ENCODE measurements around the gene APBB3.
A peak's percentile ranks its signal among the peaks of the same experiment; 100 is the strongest.

The APBB3 gene

GRCh38 chr5:140574165-140574564 lies 9.8 kb upstream of the APBB3 start:
- no peak for DNase-seq

- DNase-seq, result no peak
Measured at GRCh38 chr5:140573683-140574082, 9.3 kb upstream of the APBB3 start.

GRCh38 chr5:140571105-140571504 lies 6.7 kb upstream of the APBB3 start:
- DNase-seq, result no peak

GRCh38 chr5:140570488-140570887 lies 6.1 kb upstream of the APBB3 start:
- DNase-seq, result no peak

- no peak for DNase-seq
Measured at GRCh38 chr5:140570058-140570457, 5.7 kb upstream of the APBB3 start.

DNA sequence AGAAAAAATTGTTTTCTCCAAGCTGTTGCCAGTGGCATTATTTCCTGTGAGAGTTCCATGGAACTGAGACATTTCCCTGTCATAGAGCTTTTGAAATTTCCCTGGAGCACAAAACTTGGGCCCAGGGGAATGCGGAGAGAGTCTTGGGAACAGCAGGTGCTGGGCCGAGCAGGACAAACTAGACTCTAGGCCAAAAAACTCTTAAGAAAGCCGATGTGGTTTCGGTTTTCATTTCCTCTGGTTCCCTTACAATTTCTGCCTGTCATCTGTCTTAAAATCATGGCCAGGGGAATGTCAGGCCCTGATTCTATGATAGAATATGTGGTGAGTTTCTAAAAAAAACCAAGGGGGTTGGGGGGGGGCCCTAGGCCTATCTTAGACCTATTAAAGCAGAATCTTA lies 4.8 kb upstream of the APBB3 start:
- no peak for DNase-seq

GRCh38 chr5:140568443-140569063 lies 4.2 kb upstream of the APBB3 start:
- no peak for DNase-seq

DNA sequence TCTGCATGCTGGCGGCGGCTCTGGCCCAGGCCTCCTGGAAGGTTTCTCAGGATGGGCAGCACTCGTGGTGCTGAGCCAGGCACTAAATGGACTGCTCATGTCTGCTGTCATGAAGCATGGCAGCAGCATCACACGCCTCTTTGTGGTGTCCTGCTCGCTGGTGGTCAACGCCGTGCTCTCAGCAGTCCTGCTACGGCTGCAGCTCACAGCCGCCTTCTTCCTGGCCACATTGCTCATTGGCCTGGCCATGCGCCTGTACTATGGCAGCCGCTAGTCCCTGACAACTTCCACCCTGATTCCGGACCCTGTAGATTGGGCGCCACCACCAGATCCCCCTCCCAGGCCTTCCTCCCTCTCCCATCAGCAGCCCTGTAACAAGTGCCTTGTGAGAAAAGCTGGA lies 3.5 kb upstream of the APBB3 start:
- DNase-seq, result no peak

- no peak for DNase-seq
Measured at GRCh38 chr5:140567136-140567818, 2.9 kb upstream of the APBB3 start.

DNA sequence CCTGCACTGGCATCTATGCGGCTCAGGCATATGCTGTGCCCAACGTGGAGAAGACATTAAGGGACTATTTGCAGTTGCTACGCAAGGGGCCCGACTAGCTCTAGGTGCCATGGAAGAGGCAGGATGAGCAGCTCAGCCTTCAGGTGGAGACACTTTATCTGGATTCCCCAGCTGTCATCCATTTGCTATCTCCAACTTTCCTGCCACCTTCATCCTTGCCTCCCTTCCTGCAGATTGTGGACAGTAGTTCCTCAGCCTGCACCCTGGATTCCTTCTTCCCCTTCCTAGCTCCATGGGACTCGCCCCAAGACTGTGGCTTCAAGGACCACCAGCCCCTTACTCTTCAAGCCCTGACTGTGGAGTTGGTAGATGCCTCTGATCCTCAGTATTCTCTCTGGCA lies 2.3 kb upstream of the APBB3 start:
- no peak for DNase-seq

DNA sequence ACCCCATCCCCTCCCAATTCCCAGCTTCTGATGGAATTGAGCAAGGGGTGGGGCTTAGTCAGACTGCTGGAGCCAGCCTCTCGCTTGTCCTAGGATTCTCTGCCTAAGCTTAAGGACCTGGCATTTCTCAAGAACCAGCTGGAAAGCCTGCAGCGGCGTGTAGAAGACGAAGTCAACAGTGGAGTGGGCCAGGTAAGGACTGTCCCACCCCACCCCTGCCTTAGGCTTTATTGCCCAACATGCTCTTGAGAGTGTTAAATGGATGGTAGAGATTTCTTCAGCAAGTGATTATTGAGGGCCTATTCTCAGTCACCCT lies 1.3 kb upstream of the APBB3 start:
- no peak for DNase-seq

- DNase-seq, result no peak
Measured at GRCh38 chr5:140565024-140565779, 804 bp upstream of the APBB3 start.

- DNase-seq, result no peak
Measured at GRCh38 chr5:140563596-140563995, 802 bp downstream of the APBB3 start.

- DNase-seq, result no peak
Measured at GRCh38 chr5:140561753-140562523, 2.5 kb downstream of the APBB3 start.

GRCh38 chr5:140560227-140560626 lies 4.2 kb downstream of the APBB3 start:
- DNase-seq, result no peak

DNA sequence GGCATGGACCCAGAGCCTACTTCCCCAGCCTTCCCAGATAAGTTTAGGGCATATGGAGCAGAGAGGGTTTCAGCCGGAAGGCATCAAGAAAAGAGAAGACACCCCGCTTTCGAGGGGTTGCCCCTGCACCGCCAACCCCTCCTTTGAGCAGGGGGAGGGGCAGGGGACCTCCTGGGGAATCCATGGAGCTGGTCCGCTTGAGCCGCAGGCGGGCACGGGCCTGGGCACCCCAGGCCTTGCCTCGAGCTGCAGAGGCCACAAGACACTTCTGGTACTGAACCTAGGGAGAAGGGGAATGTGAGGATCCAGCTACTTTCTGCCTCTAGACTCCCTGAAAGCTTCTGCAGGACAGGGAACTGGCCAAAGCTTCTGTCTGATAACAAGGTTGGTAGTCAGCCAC lies 5.9 kb downstream of the APBB3 start:
- no peak for DNase-seq

DNA sequence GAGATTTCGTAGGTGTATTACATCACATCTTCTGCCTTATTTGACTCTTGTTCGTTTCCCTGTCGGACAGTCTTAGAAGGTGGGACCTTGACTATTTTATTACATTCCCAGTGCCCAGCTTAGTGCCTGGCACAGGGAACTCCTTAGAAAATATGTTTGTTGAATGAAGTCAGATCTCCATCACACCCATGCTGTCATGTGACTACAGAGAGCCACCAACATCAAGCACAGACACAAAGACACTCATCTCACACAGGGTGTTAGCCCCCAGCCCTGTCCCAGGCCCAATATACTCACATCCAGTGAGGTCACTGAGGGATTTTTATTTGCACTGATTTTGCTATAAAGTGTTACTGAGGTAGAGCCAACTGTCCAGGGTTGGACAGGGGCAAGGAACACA lies 6.4 kb downstream of the APBB3 start:
- no peak for DNase-seq

DNA sequence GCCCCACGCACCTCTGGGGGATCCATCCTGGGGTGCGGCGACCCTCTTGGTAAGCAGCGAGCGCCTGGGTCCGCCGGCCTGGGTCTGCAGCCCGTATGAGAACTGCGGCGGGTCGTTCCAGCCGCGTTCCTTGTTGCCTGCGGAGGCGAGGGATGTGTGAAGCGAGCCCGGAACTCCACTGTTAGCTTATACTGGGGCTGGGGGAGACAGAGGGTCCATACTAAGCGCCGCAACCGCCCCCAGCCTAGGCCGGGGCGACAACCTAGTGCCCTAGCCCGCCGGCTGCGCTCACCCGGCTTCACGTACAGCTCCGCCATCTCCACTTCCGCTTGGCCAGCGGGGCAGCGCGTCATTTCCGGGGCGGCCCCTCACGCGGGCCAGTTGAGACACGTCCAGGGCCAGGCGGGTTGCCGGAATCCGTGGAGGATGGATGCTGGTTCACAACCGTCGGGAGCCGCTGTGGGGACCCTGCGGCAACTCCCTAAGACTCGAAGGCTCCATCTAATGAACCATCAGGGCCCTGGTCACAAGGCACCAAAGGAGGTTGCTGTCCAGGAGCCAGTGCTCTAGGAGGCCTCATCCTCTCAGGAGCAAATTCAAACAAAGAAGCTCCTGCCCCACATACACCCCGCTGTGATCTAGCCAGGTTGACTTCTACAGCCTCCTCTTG lies 7.1 kb downstream of the APBB3 start, which contains the start of gene SRA1:
Gene SRA1 (minus strand): TSS at position 338 of the 670 bp plus-strand sequence. CDS start 21 bp downstream, at position 317.
- peak; percentile 96 for DNase-seq

DNA sequence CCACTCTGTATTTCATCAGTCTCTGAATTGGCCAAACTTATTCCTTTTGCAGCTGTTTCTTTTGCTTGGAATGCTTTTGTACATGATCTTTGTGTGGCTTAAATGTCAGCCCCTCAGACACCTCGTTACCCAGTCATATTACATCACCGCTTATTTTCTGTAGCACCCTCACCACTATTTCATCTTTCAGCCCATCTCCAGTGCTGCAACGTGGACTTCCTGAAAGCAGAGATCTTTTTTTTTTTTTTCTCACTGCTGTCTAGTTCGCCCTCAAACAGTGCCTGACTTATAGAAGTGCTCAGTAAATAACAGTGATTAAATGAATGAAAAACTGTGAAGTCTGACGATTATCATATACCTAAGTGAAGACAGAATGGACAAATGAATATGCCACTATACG lies 8.0 kb downstream of the APBB3 start:
- DNase-seq, result no peak

- no peak for DNase-seq
Measured at GRCh38 chr5:140555747-140556312, 8.6 kb downstream of the APBB3 start.

- DNase-seq, result no peak
Measured at GRCh38 chr5:140554454-140554853, 9.9 kb downstream of the APBB3 start.

GRCh38 chr5:140553657-140554056 lies 10.7 kb downstream of the APBB3 start:
- no peak for DNase-seq

DNA sequence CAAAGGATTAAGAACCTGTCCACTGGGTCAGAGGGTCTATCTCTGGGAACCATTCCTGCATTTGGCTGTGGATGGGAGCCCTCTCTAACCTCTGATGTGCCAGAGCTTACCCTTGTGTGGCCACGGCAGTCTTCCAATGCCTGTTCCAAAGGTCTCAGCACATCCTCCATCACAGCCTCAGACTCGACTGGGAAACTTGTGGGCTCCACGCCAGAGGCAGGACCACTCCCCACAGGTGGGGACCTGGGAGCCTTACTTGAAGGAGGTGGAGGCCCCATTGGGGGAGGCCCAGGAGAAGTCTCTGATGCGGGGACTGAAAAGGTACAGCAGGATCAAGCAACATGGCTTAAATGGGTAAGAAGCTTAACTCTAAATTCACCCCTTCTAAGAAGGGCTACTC lies 12.5 kb downstream of the APBB3 start:
- no peak for DNase-seq
